HUDEP-2 (cell line): ENCODE measurements around the gene ERBIN.
A peak's percentile ranks its signal among the peaks of the same experiment; 100 is the strongest.
"Not testable (repeated sequence)": the region's sequence is repeated elsewhere in the genome, so short reads cannot be mapped to it uniquely, and the experiment has no call there.

Experiments
- DNase-seq, 76 experiments: peaks; one replicate each; lab custom pipeline; 2025; ENCODE audit not compliant: unreplicated experiment in 76 of 76; lab: John Stamatoyannopoulos, UW

ERBIN gene

DNA sequence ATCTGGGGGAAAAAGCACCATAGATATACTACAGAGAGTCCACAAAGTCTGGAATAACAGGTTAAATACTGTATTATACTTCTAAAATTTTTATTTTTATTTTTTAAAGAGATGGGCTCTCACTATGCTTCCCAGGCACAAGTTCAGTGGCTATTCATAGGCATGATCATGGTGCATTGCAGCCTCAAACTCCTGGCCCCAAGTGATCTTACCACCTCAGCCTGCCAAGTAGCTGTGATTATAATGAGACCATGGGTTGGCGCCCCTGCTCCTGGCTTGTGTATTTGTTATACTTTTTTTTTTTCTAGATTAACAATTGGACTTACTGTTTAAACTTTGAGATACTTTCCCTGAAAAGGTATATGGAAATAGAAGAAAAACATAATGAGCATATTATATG is 25.9 kb downstream of the ERBIN start:
- DNase-seq = no peak

DNA sequence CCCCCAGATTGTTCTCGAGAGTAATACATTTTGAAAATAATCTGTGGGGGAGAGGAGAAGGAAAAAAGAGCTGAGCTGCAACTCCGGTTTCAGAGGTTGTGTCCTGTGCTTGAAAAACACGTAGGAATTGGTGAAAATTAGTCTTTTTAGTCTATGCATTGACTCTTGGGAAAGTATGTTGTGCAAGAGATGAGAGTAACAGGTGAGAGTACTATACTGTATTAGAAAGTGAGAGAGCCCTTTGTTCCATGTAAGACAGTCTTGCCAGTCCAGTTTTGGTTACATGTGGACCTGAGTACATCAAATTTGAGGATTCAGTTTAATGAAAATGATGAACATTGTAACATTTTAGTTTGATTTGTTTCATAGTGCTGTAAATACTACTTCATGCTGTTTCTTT is 27.8 kb downstream of the ERBIN start:
- DNase-seq = no peak

- DNase-seq = no peak
Measured at GRCh38 chr5:65955746-65956145, 29.4 kb downstream of the ERBIN start.

GRCh38 chr5:65957703-65958102 is 31.3 kb downstream of the ERBIN start:
- not testable (repeated sequence) for DNase-seq

GRCh38 chr5:65961633-65962032 is 35.3 kb downstream of the ERBIN start:
- DNase-seq = peak in 15 of 76 experiments; percentile 4 to 35 (median 13)

GRCh38 chr5:65967288-65968066 is 41.1 kb downstream of the ERBIN start:
- DNase-seq = peak in 39 of 76 experiments; percentile 3 to 83 (median 39)

- no peak for DNase-seq
Measured at GRCh38 chr5:65969539-65970393, 43.4 kb downstream of the ERBIN start.

DNA sequence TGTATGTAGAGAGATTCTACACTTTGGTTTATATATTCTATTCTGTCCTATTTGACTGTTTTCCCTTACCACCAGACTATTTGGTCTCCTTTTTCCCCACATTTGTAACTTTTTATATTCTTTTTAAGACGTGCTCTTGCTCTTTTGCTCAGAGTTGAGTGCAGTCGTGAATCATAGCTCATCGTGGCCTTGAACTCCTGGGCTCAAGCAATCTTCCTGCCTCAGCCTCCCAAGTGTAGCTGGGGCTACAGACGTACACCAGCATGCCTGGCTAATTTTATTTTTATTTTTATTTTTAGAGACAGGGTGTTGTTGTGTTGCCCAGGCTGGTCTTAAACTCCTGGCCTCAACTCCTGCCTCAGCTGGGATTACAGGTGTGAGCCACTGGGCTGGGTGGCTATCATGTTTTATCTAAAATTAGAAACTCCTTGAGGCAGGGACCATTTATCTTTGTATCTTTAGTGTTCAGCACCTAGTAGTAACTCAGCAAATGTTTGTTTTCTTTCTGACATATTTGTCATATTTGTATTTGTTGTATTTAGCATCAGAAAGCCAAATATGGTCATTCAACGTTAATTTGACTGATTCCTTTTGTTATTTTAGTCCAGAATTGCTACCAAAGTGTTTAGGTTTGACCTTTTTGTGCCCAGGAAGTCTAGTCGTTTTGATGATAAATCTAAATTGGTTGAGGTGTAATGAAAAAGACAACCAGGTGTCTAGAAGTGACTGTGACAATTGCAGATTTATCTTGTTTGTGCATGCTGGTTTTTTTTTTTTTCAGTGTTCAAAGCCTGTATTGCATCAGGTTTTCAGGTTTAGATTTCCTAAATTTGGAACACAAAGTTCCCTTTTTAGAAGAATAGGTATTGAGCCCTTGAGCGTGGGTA is 44.3 kb downstream of the ERBIN start:
- DNase-seq = no peak

DNA sequence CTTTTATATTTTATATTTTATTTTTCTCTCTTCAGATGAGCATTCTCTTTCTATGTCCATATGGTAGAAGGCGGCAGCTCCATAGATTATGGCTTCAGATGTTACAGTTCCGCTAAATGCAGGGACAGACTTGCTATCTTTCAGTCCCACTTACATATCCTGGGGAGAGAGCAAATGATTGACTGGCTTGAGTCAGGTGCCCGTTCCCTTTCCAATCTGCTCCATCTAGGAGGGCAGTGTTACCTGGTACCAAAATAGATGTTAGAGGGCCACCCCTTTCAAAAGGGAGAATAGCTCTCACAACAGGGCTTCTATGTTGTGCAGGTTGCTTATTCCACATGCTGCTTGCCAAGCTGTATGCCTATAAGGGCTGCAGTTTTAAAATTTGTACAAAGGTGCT is 45.3 kb downstream of the ERBIN start:
- DNase-seq = no peak

DNA sequence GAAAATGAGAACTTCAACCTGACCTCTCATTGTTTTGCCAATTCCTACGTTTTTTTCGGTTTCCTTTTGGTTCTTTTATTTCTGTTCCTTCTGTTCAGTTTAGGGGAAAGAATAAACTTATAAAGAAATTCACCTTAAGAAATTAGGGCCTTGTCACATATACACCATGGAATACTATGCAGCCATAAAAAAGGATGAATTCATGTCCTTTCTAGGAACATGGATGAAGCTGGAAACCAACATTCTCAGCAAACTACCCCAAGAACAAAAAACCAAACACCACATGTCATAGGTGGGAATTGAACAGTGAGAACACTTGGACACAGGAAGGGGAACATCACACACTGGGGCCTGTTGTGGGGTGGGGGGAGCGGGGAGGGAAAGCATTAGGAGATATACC is 46.5 kb downstream of the ERBIN start:
- DNase-seq = not testable (repeated sequence)

DNA sequence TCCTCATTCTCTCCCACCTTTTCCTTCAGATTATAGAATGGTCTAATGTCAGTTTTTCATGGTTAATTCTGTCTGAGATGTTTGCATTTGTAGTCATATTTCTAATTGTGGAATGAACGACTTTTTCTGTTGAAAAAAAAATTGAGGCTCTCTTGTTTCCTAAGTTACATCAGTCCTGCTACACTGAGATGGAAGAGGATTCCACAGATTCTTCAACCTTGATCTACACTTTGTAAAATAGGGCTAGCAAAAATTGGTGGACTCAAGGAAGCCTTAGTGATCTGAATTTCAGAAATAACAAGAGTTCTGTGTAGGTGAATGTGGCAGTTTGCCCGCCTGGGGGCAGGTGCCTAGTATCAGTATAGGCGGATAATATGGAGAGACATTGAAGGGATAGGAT is 51.9 kb downstream of the ERBIN start:
- no peak for DNase-seq

GRCh38 chr5:65981548-65981947 is 55.2 kb downstream of the ERBIN start:
- DNase-seq = peak in 1 of 76 experiments; percentile 26

- DNase-seq = no peak
Measured at GRCh38 chr5:65981969-65982619, 55.7 kb downstream of the ERBIN start.

GRCh38 chr5:65982635-65983034 is 56.3 kb downstream of the ERBIN start:
- no peak for DNase-seq

- no peak for DNase-seq
Measured at GRCh38 chr5:65984098-65984885, 57.9 kb downstream of the ERBIN start.

- DNase-seq = peak in 1 of 76 experiments; percentile 23
Measured at GRCh38 chr5:65986050-65986451, 59.7 kb downstream of the ERBIN start.

GRCh38 chr5:65986796-65987195 is 60.4 kb downstream of the ERBIN start:
- DNase-seq = no peak

GRCh38 chr5:65987982-65988381 is 61.6 kb downstream of the ERBIN start:
- DNase-seq = no peak

GRCh38 chr5:65989158-65989557 is 62.8 kb downstream of the ERBIN start:
- DNase-seq = peak in 59 of 76 experiments; percentile 7 to 89 (median 55)
